ENCODE results near the gene ADAM15.

GRCh38 chr1:155010211-155010918, 40.8 kb upstream of the ADAM15 start:
- TF ChIP-seq CTCF (conservative IDR thresholded peaks at IDR 0.05; ENCODE audit: low read length): no peak
- TF ChIP-seq EZH2phosphoT487 (IDR thresholded peaks at IDR 0.05; ENCODE audit: borderline replicate concordance): no peak

Data from Loucy (cell line).